Stomach (tissue), 4 donors: ENCODE measurements around the gene ARHGAP4.

Source experiments
- EP300 ChIP-seq: sonication (generic); formaldehyde crosslinking; IDR thresholded peaks from one replicate; pipeline ENCODE4 v1.6.1; 2017; ENCODE audit warnings: antibody characterized with exemption
- POLR2A ChIP-seq, 4 donors: fragments of 450-650 bp; IDR thresholded peaks; one replicate each; pipeline ENCODE4 v1.6.1; 2016; ENCODE audit warnings: antibody characterized with exemption in 4 of 4, control low read depth in 2 of 4, mild to moderate bottlenecking in 1 of 4, moderate library complexity in 1 of 4
- TF ChIP-seq, protein P1 (sequence below), 7 experiments: fragments of 450-650 bp in 4 of 7; fragments of 200-600 bp in 3 of 7; sonication (generic) in 3 of 7; IDR thresholded peaks; one replicate each; pipeline ENCODE4 v1.5.1; 2016 to 2019; ENCODE audit warnings: antibody characterized with exemption in 7 of 7, control low read depth in 2 of 7, mild to moderate bottlenecking in 1 of 7

DNA sequence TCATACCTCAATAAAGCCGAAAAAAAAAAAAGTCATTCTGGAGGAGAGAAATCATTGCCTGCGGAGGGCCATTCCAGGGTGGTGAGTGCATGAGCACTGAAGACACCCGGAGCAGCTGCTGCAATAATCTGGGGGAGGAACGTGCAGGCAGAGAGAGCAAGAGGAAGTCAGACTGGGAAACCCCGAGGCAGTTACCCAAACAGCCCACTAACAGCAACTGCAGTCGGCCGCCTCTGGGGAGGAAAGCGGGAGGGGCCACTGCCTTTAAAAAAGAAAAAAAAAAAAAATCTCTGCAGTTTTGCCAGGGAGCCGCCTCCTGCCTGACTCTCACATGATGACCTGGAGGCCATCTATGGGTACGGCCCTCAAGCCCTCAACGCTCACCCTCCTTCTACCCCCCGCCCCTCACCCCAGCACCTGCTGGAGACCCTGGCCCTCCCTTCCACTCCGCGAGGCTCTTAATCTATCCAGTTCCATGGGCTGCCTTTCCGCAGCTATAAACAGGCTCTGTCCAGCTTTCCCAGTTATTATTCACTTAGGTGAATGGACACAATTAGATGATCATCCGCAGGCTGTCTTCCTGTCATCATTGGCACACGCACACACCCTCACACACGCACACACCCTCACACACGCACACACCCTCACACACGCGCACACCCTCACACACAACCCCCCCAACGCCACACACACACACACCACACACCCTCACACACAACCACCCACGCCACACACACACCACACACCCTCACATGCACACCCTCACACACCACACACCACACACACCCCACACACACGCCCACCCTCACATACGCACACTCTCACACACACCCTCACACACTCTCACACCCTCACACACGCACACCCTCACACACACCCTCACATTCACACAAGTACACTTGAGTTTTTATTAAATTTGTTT, 25.0 kb downstream of the ARHGAP4 start:
- TF ChIP-seq, protein P1, sequence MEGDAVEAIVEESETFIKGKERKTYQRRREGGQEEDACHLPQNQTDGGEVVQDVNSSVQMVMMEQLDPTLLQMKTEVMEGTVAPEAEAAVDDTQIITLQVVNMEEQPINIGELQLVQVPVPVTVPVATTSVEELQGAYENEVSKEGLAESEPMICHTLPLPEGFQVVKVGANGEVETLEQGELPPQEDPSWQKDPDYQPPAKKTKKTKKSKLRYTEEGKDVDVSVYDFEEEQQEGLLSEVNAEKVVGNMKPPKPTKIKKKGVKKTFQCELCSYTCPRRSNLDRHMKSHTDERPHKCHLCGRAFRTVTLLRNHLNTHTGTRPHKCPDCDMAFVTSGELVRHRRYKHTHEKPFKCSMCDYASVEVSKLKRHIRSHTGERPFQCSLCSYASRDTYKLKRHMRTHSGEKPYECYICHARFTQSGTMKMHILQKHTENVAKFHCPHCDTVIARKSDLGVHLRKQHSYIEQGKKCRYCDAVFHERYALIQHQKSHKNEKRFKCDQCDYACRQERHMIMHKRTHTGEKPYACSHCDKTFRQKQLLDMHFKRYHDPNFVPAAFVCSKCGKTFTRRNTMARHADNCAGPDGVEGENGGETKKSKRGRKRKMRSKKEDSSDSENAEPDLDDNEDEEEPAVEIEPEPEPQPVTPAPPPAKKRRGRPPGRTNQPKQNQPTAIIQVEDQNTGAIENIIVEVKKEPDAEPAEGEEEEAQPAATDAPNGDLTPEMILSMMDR (IDR thresholded peaks at IDR 0.05): no peak
- TF ChIP-seq POLR2A (IDR thresholded peaks at IDR 0.05) (no peak), EP300 (no peak)
